ENCODE results near the gene PHTF1.

GRCh38 chr1:113677250-113678158 lies 81.8 kb downstream of the PHTF1 start:
- TF ChIP-seq REST (IDR thresholded peaks at IDR 0.05; ENCODE audit: low read depth) (no peak), TAF1 (IDR thresholded peaks at IDR 0.05; ENCODE audit: low read depth) (no peak), YY1 (IDR thresholded peaks at IDR 0.05; ENCODE audit: low read depth) (no peak), TCF12 (IDR thresholded peaks at IDR 0.05; ENCODE audit: low read depth) (no peak), CEBPB (IDR thresholded peaks at IDR 0.05) (no peak), TEAD4 (IDR thresholded peaks at IDR 0.05) (no peak)
